PFSK-1 (cell line): ENCODE data around the gene OSBPL8.

Source experiments
- POLR2AphosphoS5 ChIP-seq: IDR thresholded peaks from 2 replicates; pipeline ENCODE4 v1.6.1; 2012; ENCODE audit warnings: low read depth, mild to moderate bottlenecking, control low read depth, low read length, moderate library complexity
- REST ChIP-seq, 2 experiments: IDR thresholded peaks; 2 replicates each; pipeline versions ENCODE4 v1.6.1 to v1.8.0; 2011 to 2012; ENCODE audit warnings: low read depth in 2 of 2, low read length in 2 of 2, control low read depth in 1 of 2, inconsistent platforms in 1 of 2, mild to moderate bottlenecking in 1 of 2, moderate library complexity in 1 of 2; ENCODE audit not compliant: insufficient read depth in 1 of 2
- SIN3A ChIP-seq: IDR thresholded peaks from 2 replicates; pipeline ENCODE4 v1.6.1; 2012; ENCODE audit warnings: mild to moderate bottlenecking, low read length, moderate library complexity, borderline replicate concordance; ENCODE audit not compliant: insufficient read depth
- TAF1 ChIP-seq: IDR thresholded peaks from 2 replicates; pipeline ENCODE4 v1.6.1; 2012; ENCODE audit warnings: low read length, control low read depth, borderline replicate concordance; ENCODE audit not compliant: insufficient read depth

DNA sequence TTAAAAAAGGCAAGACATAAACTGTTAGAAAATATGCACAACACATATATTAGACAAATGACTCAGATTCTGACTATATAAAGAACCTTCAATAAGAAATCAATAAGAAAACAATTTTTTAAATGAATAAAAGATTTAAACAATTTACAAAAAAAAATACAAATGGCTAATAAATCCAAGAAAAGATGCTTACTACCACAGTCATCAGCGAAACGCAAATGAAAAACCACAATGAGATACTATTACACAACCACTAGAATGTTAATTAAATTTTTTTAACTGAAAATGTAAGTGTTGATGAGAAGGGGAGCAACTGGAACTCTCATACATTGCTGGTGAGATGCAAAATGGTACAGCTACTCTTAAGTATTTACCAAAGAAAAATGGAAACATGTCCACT, 24.4 kb downstream of the OSBPL8 start:
- no peak for TF ChIP-seq TAF1
- TF ChIP-seq POLR2AphosphoS5: no peak
- no peak for TF ChIP-seq SIN3A
- no peak for TF ChIP-seq REST (IDR thresholded peaks at IDR 0.05; ENCODE audit: insufficient read depth in 1 of 2, low read depth in 2 of 2, low read length in 2 of 2)
